Muscle layer of colon (tissue), 2 donors: ENCODE results near the gene DNMT3B.
A peak's percentile ranks its signal among the peaks of the same experiment; 100 is the strongest.
"Not testable (repeated sequence)": the region's sequence is repeated elsewhere in the genome, so short reads cannot be mapped to it uniquely, and the experiment has no call there.

Experiments
- H3K27ac ChIP-seq: one replicate; pipeline ENCODE4 v1.7.0; 2013; ENCODE audit warnings: low read depth, mild to moderate bottlenecking, low read length, moderate library complexity
- H3K27me3 ChIP-seq, 2 donors: one replicate each; pipeline ENCODE4 v1.7.0; 2013; ENCODE audit warnings: low read length in 2 of 2, mild to moderate bottlenecking in 2 of 2; ENCODE audit not compliant: insufficient read depth in 2 of 2, control insufficient read depth in 1 of 2
- H3K36me3 ChIP-seq: one replicate; pipeline ENCODE4 v1.7.0; 2013; ENCODE audit warnings: mild to moderate bottlenecking, low read length; ENCODE audit not compliant: insufficient read depth
- H3K4me1 ChIP-seq: one replicate; pipeline ENCODE4 v1.7.0; 2013; ENCODE audit warnings: mild to moderate bottlenecking, low read length; ENCODE audit not compliant: insufficient read depth
- H3K4me3 ChIP-seq, 2 donors: one replicate each; pipeline ENCODE4 v1.7.0; 2013; ENCODE audit warnings: low read length in 2 of 2, low read depth in 1 of 2, mild to moderate bottlenecking in 1 of 2, moderate library complexity in 1 of 2
- H3K9ac ChIP-seq: one replicate; pipeline ENCODE4 v1.7.0; 2013; ENCODE audit warnings: low read length
- H3K9me3 ChIP-seq: one replicate; pipeline ENCODE4 v1.7.0; 2013; ENCODE audit warnings: mild to moderate bottlenecking, low read length
- donor health status: abdominal sarcoma.
- donor health status: Adenocarcinoma of cecum.

Gene DNMT3B

DNA sequence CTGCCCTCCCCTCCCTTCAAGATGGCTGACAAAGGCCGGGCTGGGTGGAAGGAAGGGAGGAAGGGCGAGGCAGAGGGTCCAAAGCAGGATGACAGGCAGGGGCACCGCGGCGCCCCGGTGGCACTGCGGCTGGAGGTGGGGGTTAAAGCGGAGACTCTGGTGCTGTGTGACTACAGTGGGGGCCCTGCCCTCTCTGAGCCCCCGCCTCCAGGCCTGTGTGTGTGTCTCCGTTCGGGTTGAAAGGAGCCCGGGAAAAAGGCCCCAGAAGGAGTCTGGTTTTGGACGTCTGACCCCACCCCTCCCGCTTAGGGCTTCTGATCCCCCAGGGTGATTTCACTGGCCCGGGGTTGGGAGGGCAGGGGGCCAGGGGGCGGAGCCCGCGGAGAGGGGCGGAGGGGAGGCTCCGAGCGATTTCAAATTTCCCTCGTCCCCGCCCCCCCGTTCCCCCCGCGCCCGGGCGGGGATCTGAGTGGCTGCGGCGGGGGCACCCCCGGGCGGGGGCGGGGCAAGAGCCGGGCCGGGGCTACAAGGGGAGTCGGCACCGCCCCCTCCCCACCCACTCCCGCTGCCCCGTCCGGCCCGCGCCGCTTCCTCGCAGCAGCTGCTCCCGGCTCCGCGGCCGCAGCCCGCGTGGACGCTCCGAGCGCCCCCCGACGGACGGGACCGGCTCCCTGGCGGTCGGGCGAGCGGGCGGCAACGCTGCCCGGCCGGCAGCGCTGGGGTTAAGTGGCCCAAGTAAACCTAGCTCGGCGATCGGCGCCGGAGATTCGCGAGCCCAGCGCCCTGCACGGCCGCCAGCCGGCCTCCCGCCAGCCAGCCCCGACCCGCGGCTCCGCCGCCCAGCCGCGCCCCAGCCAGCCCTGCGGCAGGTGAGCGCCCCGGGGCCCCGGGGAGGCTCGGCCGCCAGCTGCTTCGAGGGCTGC lies at the start of gene DNMT3B:
DNMT3B (plus strand) TSS at position 555 of the 923 bp plus-strand sequence. CDS start 17,939 bp downstream, outside the sequence.
- Histone ChIP-seq H3K9ac (peak within 1 kb of the TSS; percentile 13), H3K27me3 (no peaks in the 10 kb centered on the region), H3K9me3 (no peaks in the 10 kb centered on the region), H3K27ac (peak within 1 kb of the TSS; percentile 41), H3K4me3 (peak within 1 kb of the TSS; percentile 77 to 88), H3K4me1 (peaks cover 19% of the 10 kb centered on the region), H3K36me3 (no peaks in the 10 kb centered on the region)

DNA sequence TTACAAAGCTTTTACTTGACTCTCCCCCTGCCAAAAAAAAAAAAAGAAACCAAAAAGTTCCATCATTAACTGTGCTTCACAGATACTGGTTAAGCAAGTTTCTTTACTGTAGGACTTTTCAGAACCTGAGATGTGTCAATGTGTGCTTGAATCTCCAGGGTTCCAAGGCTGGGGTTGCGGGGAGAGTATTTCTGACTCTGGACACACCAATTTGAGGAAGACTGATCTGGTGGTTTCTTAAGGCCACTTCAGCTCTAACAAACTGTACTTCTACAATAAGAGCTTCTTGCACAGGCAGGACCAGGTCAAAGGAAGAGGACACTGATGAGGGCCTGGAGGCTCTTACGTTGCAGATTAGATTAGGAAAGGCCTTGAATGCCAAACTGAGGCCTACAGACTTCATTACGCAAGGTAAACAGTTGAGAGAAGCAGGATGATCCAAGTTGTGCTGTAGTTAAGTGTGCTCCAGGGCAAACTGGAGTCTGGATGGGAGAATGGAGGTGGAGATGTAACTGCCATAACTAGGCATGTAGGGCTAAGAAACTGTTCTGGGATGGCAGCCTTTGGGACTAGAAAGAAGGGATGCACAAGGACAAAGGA lies 43.3 kb upstream of the DNMT3B start:
- no peak overlapping the region for H3K9ac ChIP-seq

DNA sequence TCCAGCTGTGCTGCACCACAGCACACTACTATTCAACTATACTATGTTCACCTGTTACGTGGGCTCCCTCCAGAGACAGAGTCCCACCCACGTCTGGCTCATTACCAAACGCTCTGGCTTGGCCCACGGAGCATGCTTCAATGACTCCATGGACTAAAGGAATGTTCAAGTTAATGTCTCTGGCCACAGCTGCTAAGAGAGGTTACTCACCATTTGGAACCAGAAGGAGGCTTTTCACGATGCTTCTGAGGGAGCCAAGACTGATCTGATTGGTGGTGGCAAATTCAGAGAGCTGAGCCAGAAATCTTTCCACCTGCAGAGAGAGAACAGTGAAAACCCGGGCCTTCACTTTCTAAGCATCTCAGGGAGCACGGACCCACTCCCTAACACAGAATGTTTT lies 34.5 kb upstream of the DNMT3B start:
- H3K27ac ChIP-seq = no peak overlapping the region
- H3K9ac ChIP-seq = no peak overlapping the region
- H3K4me3 ChIP-seq = no peak overlapping the region
- H3K36me3 ChIP-seq = peaks cover 14% of the 10 kb centered on the region
- no peaks in the 10 kb centered on the region for H3K4me1 ChIP-seq
- no peaks in the 10 kb centered on the region for H3K27me3 ChIP-seq
- no peaks in the 10 kb centered on the region for H3K9me3 ChIP-seq

More for the DNA sequence above, 43.3 kb upstream of the DNMT3B start:
- Histone ChIP-seq H3K4me1 (no peaks in the 10 kb centered on the region), H3K9me3 (no peaks in the 10 kb centered on the region), H3K36me3 (peaks cover 7% of the 10 kb centered on the region), H3K27me3 (no peaks in the 10 kb centered on the region), H3K4me3 (no peak overlapping the region), H3K27ac (no peak overlapping the region)

DNA sequence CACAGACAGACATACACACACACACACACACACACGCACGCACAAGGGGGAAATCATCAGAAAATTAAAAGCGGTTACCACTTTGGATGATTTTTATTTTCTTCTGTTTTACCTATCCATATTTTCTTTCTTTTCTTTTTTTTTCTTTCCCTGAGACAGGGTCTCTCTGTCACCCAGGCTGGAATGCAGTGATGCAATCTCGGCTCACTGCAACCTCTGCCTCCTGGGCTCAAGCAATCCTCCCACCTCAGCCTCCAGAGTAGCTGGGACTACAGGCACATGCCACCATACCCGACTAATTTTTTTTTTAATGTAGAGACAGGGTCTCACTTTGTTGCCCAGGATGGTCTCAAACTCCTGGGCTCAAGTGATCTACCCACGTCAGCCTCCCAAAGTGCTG lies 33.8 kb upstream of the DNMT3B start:
- H3K36me3 ChIP-seq = peaks cover 14% of the 10 kb centered on the region
- H3K27ac ChIP-seq, H3K27me3 ChIP-seq, H3K9ac ChIP-seq, H3K4me1 ChIP-seq, H3K9me3 ChIP-seq, H3K4me3 ChIP-seq: not testable (repeated sequence)

DNA sequence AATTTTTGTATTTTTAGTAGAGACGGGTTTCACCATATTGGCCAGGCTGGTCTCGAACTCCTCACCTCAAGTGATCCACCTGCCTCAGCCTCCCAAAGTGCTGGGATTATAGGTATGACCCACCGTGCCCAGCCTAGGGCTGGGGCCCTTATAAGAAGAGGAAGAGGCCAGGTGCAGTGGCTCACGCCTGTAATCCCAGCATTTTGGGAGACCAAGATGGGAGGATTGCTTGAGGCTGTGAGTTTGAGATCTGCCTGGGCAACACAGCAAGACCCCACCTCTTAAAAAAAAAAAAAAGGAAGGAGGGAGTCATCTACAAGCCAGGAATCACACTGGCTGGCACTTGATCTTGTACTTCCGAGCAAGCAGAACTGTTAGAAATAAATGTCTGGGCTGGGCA lies 32.9 kb upstream of the DNMT3B start:
- not testable (repeated sequence) for H3K9ac ChIP-seq, H3K27me3 ChIP-seq, H3K4me3 ChIP-seq, H3K9me3 ChIP-seq, H3K4me1 ChIP-seq, H3K27ac ChIP-seq
- H3K36me3 ChIP-seq = peaks cover 14% of the 10 kb centered on the region

DNA sequence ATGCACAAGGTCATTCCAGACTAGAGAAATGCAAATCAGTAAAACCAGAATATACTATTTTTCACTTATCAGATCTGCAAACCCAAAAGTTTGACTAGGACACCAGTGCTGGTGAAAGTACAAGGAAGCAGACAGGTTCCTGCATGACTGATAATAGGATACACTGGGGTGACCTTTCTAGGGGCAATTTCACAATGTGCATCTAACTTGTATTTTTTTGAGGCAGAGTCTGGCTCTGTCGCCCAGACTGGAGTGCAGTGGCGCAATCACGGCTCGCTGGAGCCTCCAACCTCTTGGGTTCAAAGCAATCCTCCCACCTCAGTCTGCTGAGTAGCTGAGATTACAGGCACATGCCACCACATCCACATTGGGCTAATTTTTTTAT lies 30.3 kb upstream of the DNMT3B start:
- Histone ChIP-seq H3K4me3 (no peak overlapping the region), H3K27ac (no peak overlapping the region), H3K36me3 (peaks cover 10% of the 10 kb centered on the region), H3K9ac (no peak overlapping the region), H3K27me3 (no peaks in the 10 kb centered on the region), H3K9me3 (no peaks in the 10 kb centered on the region), H3K4me1 (no peaks in the 10 kb centered on the region)

DNA sequence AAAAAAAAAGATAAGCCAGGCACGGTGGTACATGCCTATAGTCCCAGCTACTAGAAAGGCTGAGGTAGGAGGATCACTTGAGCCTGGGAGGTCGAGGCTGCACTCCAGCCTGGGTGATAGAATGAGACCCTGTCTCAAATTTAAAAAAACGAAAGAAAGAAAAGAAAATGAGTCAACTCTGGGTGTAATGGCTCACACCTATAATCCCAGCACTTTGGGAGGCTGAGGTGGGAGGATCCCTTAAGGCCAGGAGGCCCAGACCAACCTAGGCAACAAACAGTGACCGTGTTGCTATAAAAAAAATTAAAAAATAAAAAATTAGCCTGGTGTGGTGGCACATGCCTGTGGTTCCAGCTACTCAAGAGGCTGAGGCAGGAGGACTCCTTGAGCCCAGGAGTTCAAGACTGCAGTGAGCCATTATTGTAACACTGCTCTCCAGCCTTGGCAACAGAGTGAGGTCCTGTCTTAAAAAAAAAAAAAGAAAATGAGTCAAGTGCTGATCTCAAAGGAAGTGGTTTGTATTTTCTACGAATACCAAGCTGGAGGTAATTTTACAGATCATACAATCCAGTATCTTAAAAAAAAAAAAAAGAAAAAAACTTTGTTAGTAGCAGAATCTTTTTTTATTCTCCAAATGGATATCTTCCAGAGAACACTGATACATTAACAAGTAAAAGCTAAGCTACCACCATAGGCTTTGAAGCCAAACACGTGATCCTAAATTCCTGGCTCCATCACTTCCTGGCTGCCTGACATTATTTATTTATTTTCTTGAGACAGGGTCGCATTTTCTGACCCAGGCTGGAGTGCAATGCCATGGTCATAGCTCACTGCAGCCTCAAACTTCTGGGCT lies 24.6 kb upstream of the DNMT3B start:
- Histone ChIP-seq H3K27ac (no peak overlapping the region), H3K27me3 (no peaks in the 10 kb centered on the region), H3K9me3 (no peaks in the 10 kb centered on the region)

DNA sequence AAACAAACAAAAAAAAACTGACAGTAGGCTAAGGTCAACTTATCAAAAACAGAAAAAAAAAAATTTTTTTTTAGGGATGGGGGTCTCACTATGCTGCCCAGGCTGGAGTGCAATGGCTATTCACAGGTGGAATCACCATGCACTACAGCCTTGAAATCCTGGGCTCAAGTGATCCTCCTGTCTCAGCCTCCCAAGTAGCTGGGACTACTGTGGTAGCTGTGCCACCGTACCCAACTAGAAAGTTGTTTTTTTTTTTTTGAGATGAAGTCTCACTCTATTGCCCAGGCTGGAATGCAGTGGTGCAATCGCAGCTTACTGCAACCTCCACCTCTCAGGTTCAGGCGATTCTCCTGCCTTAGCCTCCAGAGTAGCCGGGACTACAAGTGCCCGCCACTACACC lies 21.0 kb upstream of the DNMT3B start:
- H3K4me3 ChIP-seq = no peak overlapping the region

More for the DNA sequence above, 24.6 kb upstream of the DNMT3B start:
- Histone ChIP-seq H3K36me3 (no peaks in the 10 kb centered on the region), H3K4me1 (no peaks in the 10 kb centered on the region), H3K9ac (no peak overlapping the region), H3K4me3 (no peak overlapping the region)

DNA sequence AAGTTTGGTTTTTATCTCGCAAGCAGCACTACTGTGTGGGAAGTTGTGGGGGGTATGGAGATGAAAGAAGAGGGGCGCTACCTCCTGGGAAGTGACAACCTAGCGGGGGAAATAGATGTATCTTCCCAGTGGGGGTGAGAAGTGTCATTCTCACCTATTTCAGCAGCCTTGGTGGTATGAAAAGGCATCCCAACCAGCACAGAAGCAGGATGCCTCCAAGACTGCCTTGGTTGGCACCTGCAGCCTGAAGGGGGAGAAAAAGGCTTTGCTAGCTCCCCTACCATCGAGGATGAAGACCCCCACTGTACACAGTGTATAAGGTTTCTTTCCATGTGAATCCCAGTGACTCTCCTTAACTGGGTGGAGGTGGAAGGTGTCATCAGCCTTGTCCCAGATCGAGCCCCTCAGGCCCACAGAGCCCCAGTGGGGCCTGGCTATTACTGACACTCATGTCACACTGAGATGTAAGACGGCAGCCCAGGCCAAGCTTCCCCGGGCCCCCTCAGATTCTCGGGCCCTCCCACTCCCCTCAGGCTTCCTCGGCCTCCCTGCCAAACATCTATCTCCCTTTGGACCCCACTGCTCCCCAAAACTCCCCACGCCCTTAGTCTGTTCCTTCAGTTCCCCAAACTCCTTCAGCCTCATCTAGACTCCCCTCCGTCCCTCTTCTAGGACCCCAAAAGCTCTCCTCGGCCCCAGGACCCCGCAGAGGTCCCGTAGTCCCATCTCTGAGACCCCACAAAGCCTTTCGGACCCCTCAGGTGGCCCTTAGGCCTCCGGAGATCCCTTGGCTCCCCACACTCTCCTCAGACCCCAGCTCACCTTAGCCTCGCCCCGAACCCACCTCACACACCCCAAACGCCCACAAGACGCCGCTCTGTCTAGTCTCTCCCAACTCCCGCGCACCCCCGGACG lies 19.6 kb upstream of the DNMT3B start:
- Histone ChIP-seq H3K9me3 (no peaks in the 10 kb centered on the region), H3K27ac (peak overlapping the region; percentile 57), H3K27me3 (no peaks in the 10 kb centered on the region), H3K36me3 (no peaks in the 10 kb centered on the region), H3K4me3 (peak overlapping the region; percentile 57 to 68), H3K9ac (peak overlapping the region; percentile 80), H3K4me1 (peaks cover 5% of the 10 kb centered on the region)

More for the DNA sequence above, 21.0 kb upstream of the DNMT3B start:
- no peaks in the 10 kb centered on the region for H3K36me3 ChIP-seq
- H3K27ac ChIP-seq = no peak overlapping the region
- H3K27me3 ChIP-seq = no peaks in the 10 kb centered on the region
- no peak overlapping the region for H3K9ac ChIP-seq
- peaks cover 5% of the 10 kb centered on the region for H3K4me1 ChIP-seq
- H3K9me3 ChIP-seq = no peaks in the 10 kb centered on the region

DNA sequence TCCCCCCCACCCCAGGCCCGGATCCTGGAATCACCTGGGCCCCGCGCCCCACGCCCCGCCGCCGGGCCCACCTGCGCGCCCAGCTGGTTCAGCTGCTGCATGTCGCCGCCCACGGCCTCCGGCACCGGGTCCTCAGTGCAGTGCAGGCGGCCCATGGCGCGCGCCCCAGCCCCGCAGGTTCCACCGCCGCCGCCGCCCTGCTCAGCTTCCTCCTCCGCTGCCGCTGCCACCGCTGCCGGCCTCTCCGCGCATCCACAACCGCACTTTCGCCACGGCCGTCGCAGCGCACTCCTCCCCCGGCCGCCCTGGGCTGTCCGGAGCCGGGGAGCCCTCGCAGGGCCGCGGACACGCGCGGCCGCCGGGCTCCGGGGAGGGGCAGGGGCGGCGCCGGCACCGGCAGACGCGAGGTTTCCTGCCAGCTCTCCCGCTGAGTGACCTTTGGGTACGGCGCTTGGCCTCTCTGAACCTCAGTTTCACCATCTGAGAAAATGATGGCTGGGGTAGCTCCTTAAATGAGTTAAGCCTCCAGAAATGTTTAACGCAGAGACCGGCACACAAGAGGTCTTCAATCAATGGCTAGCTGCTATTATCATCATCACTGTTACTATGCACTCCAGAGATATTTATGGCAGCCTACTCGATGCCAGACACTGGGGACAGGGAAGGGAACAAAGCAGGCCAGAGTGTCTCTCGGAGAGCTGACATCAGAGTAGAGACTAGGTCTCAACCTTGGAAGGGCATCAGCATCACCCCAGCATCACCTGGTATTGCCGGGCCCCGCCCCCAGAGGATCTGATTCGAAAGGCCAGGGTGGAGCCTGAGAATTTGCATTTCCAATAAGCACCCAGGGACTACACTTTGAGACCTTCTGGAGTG lies 18.7 kb upstream of the DNMT3B start, which contains the start of gene COMMD7:
COMMD7 (minus strand) TSS at position 231 of the 876 bp plus-strand sequence; CDS start at position 155, 76 bp downstream.
- Histone ChIP-seq H3K9ac (peak within 1 kb of the TSS; percentile 80), H3K36me3 (no peaks in the 10 kb centered on the region), H3K4me1 (peaks cover 5% of the 10 kb centered on the region), H3K27me3 (no peaks in the 10 kb centered on the region), H3K4me3 (peak within 1 kb of the TSS; percentile 57 to 68), H3K9me3 (no peaks in the 10 kb centered on the region), H3K27ac (peak within 1 kb of the TSS; percentile 57)
